RWPE2 (cell line): ENCODE results near the gene DDIT4.

Source experiments
- ATAC-seq: fragments of 200-7000 bp; cut with Tn5 transposase; 3 replicates; pipeline ENCODE4 v1.9.1; 2021; ENCODE audit warnings: low read depth
- DNase-seq: peaks from one replicate; pipeline ENCODE4 v3.0.0-alpha.2; 2020; ENCODE audit warnings: low spot score
- H3K27ac ChIP-seq: fragments of 450-650 bp; 2 replicates; pipeline ENCODE4 v1.5.1; 2017; ENCODE audit warnings: mild to moderate bottlenecking; ENCODE audit not compliant: poor library complexity, severe bottlenecking
- H3K27me3 ChIP-seq: fragments of 250-450 bp; sonication (Bioruptor Pico); 2 replicates; pipeline ENCODE4 v1.5.1; 2021; ENCODE audit warnings: mild to moderate bottlenecking, moderate library complexity; ENCODE audit not compliant: insufficient read depth, poor library complexity, severe bottlenecking
- H3K36me3 ChIP-seq: fragments of 250-450 bp; sonication (Bioruptor Pico); 2 replicates; pipeline ENCODE4 v1.5.1; 2020; ENCODE audit warnings: low read depth, mild to moderate bottlenecking, moderate library complexity
- H3K4me1 ChIP-seq: fragments of 250-450 bp; sonication (Bioruptor Pico); 2 replicates; pipeline ENCODE4 v1.5.1; 2021; ENCODE audit warnings: mild to moderate bottlenecking, moderate library complexity; ENCODE audit not compliant: insufficient read depth, poor library complexity, severe bottlenecking
- H3K4me3 ChIP-seq: fragments of 250-450 bp; sonication (Bioruptor Pico); 2 replicates; pipeline ENCODE4 v1.5.1; 2021; ENCODE audit warnings: mild to moderate bottlenecking, moderate library complexity; ENCODE audit not compliant: severe bottlenecking
- H3K9me3 ChIP-seq: fragments of 250-450 bp; sonication (Bioruptor Pico); 2 replicates; pipeline ENCODE4 v1.5.1; 2021; ENCODE audit warnings: mild to moderate bottlenecking, moderate library complexity; ENCODE audit not compliant: severe bottlenecking
- CTCF ChIP-seq: fragments of 450-650 bp; IDR thresholded peaks from one replicate; pipeline ENCODE4 v1.5.1; 2017; ENCODE audit warnings: mild to moderate bottlenecking, moderate library complexity; ENCODE audit not compliant: poor library complexity, severe bottlenecking

The DDIT4 gene

GRCh38 chr10:72320676-72321247, 47.0 kb downstream of the DDIT4 start:
- Histone ChIP-seq H3K9me3 (no peaks in the 10 kb centered on the region), H3K36me3 (no peaks in the 10 kb centered on the region), H3K27me3 (no peaks in the 10 kb centered on the region), H3K4me1 (peaks cover 61% of the 10 kb centered on the region), H3K4me3 (peak overlapping the region; percentile 4), H3K27ac (peak overlapping the region; percentile 99)
- ATAC-seq: peak; percentile 71
- no peak for TF ChIP-seq CTCF
- DNase-seq: peak; percentile 97

GRCh38 chr10:72321248-72322029, 47.7 kb downstream of the DDIT4 start:
- Histone ChIP-seq H3K36me3 (no peaks in the 10 kb centered on the region), H3K9me3 (no peaks in the 10 kb centered on the region), H3K4me3 (peak overlapping the region; percentile 4), H3K27me3 (no peaks in the 10 kb centered on the region), H3K4me1 (peaks cover 57% of the 10 kb centered on the region), H3K27ac (peak overlapping the region; percentile 99)
- ATAC-seq: no peak; the same call in 2 of the 3 replicates
- DNase-seq: no peak
- no peak for TF ChIP-seq CTCF

GRCh38 chr10:72322030-72322279, 48.2 kb downstream of the DDIT4 start:
- DNase-seq (no peak), ATAC-seq (no peak)
- Histone ChIP-seq H3K9me3 (no peaks in the 10 kb centered on the region), H3K27ac (peak overlapping the region; percentile 99), H3K36me3 (no peaks in the 10 kb centered on the region), H3K4me1 (peaks cover 57% of the 10 kb centered on the region), H3K27me3 (no peaks in the 10 kb centered on the region), H3K4me3 (no peak overlapping the region)
- TF ChIP-seq CTCF: no peak

GRCh38 chr10:72322280-72323058, 48.7 kb downstream of the DDIT4 start:
- DNase-seq (peak; percentile 95), ATAC-seq (peak; percentile 49)
- peaks cover 57% of the 10 kb centered on the region for H3K4me1 ChIP-seq
- H3K36me3 ChIP-seq: no peaks in the 10 kb centered on the region
- H3K9me3 ChIP-seq: no peaks in the 10 kb centered on the region
- H3K4me3 ChIP-seq: no peak overlapping the region
- no peak for TF ChIP-seq CTCF
- no peaks in the 10 kb centered on the region for H3K27me3 ChIP-seq
- H3K27ac ChIP-seq: peak overlapping the region; percentile 99
